CD4-positive, alpha-beta T cell (primary cell): ENCODE data around the gene RPL34. TPM values are rescaled to one million over a fixed set of nuclear protein-coding genes. Genes with fewer than 3 reads are reported as not detected.
A peak's percentile ranks its signal among the peaks of the same experiment; 100 is the strongest.

ENCODE experiments used
- ATAC-seq: fragments of 200-7000 bp; cut with Tn5 transposase; one replicate; pipeline ENCODE4 v1.10.0; 2022; ENCODE audit warnings: mild to moderate bottlenecking; ENCODE audit not compliant: poor library complexity
- CTCF ChIA-PET: fragments of 350-600 bp; sonication (Branson Sonifier 250); formaldehyde crosslinking; loops from one replicate; lab custom pipeline; 2021; ENCODE audit warnings: antibody characterized with exemption, inconsistent platforms; lab: Charles Lee
- POLR2A ChIA-PET: fragments of 350-600 bp; sonication (Branson Sonifier 250); formaldehyde crosslinking; loops from one replicate; lab custom pipeline; 2021; ENCODE audit warnings: antibody characterized with exemption, inconsistent platforms; lab: Charles Lee
- DNase-seq, 14 experiments: peaks; one replicate each; pipeline ENCODE4 v3.0.0-alpha.2; 2013 to 2020; ENCODE audit warnings: mixed read lengths in 2 of 14
- H3K27ac ChIP-seq, 2 donors: one replicate each; pipeline versions ENCODE4 v1.5.1 to v1.7.0; 2013; ENCODE audit warnings: low read length in 2 of 2, low read depth in 1 of 2, mild to moderate bottlenecking in 1 of 2
- H3K27me3 ChIP-seq, 2 experiments: 1 replicate in 1 of 2; 2 replicates in 1 of 2; pipeline versions ENCODE4 v1.6.1 to v1.7.0; 2013; ENCODE audit warnings: low read length in 2 of 2, control low read depth in 1 of 2, mild to moderate bottlenecking in 1 of 2, moderate library complexity in 1 of 2; ENCODE audit not compliant: insufficient read depth in 2 of 2, control insufficient read depth in 1 of 2
- H3K36me3 ChIP-seq: one replicate; pipeline ENCODE4 v1.6.1; 2013; ENCODE audit warnings: low read length, control low read depth; ENCODE audit not compliant: insufficient read depth
- H3K4me1 ChIP-seq: one replicate; pipeline ENCODE4 v1.6.1; 2013; ENCODE audit warnings: low read length, control low read depth; ENCODE audit not compliant: insufficient read depth
- H3K4me3 ChIP-seq: one replicate; pipeline ENCODE4 v1.5.1; 2013; ENCODE audit warnings: mild to moderate bottlenecking, low read length, moderate library complexity
- H3K9me3 ChIP-seq, 2 experiments: 1 replicate in 1 of 2; 2 replicates in 1 of 2; pipeline versions ENCODE4 v1.6.1 to v1.7.0; 2013; ENCODE audit warnings: low read length in 2 of 2, mild to moderate bottlenecking in 2 of 2, control low read depth in 1 of 2, moderate library complexity in 1 of 2; ENCODE audit not compliant: control insufficient read depth in 1 of 2, insufficient read depth in 1 of 2
- H3K27ac Mint-ChIP-seq: one replicate; pipeline ENCODE4 v1.8.0; 2020; ENCODE audit warnings: mixed read lengths
- H3K27me3 Mint-ChIP-seq: one replicate; pipeline ENCODE4 v1.8.0; 2021; ENCODE audit warnings: mixed read lengths
- H3K36me3 Mint-ChIP-seq: one replicate; pipeline ENCODE4 v1.8.0; 2021; ENCODE audit warnings: low read depth, mixed read lengths
- H3K4me1 Mint-ChIP-seq: one replicate; pipeline ENCODE4 v1.8.0; 2021; ENCODE audit warnings: low read depth, mixed read lengths
- H3K4me3 Mint-ChIP-seq: one replicate; pipeline ENCODE4 v1.8.0; 2020; ENCODE audit warnings: mild to moderate bottlenecking, mixed read lengths
- H3K9me3 Mint-ChIP-seq: one replicate; pipeline ENCODE4 v1.8.0; 2020; ENCODE audit warnings: mixed read lengths
- CTCF ChIP-seq: fragments of 200-600 bp; IDR thresholded peaks from one replicate; pipeline ENCODE4 v1.8.0; 2022; ENCODE audit warnings: antibody characterized with exemption, mild to moderate bottlenecking
- intact Hi-C, 2 experiments: fragments of 100-400 bp; cut with DNase I in 1 of 2; cut with micrococcal nuclease in 1 of 2; formaldehyde crosslinking; loops; one replicate each; pipeline versions ENCODE4 v1.15.1 to v1.9.0; 2023 to 2025; cut with DNase I, micrococcal nuclease
- total RNA-seq, 174 experiments: library from RNA in 2 of 174; stranded (reverse) in 2 of 174; gene quantifications; one replicate each; pipeline ENCODE4 v1.2.3 and lab custom pipeline; 2021 to 2026

The RPL34 gene
- total RNA-seq, 2 experiments from 2014 or later, result 3,283 to 3,551 TPM

- no peak for ATAC-seq
- Mint-ChIP-seq H3K4me1 (peaks cover 35% of the 10 kb centered on the region), H3K27ac (peak overlapping the region; percentile 29), H3K27me3 (no peaks in the 10 kb centered on the region), H3K4me3 (no peak overlapping the region), H3K36me3 (peaks cover 81% of the 10 kb centered on the region), H3K9me3 (no peaks in the 10 kb centered on the region)
- CTCF ChIA-PET, result no interaction called here
- intact Hi-C loops, result loop anchor here in 1 of 2 experiments (10.0 kb wide), 2 partner anchors 1099 to 1189 kb away; partner anchors contain the start of gene GAR1
- H3K4me3 ChIP-seq, result no peak overlapping the region
- peaks cover 23% of the 10 kb centered on the region for H3K4me1 ChIP-seq
- no peaks in the 10 kb centered on the region for H3K27me3 ChIP-seq
- no peak for TF ChIP-seq CTCF
- H3K9me3 ChIP-seq, result no peaks in the 10 kb centered on the region
- H3K36me3 ChIP-seq, result peaks cover 93% of the 10 kb centered on the region
- no peak overlapping the region for H3K27ac ChIP-seq
- no peak for DNase-seq
- POLR2A ChIA-PET, result interaction anchor here (0.7 kb wide), 1 partner anchor 24 kb away, joined by 3 read pairs; the partner anchor contains the start of gene OSTC
Observed at GRCh38 chr4:108626056-108626455, 5.7 kb downstream of the RPL34 start.

- no peak overlapping the region for H3K4me3 ChIP-seq
- ATAC-seq, result no peak
- H3K27me3 ChIP-seq, result no peaks in the 10 kb centered on the region
- no peak overlapping the region for H3K27ac ChIP-seq
- no peak for TF ChIP-seq CTCF
- H3K4me1 ChIP-seq, result peaks cover 6% of the 10 kb centered on the region
- CTCF ChIA-PET, result interaction anchor here (0.7 kb wide), 1 partner anchor 23 kb away, joined by 3 read pairs; no protein-coding TSS in a partner anchor
- H3K4me3 Mint-ChIP-seq, result no peak overlapping the region
- POLR2A ChIA-PET, result no interaction called here
- DNase-seq, result no peak
- no peaks in the 10 kb centered on the region for H3K27me3 Mint-ChIP-seq
- H3K4me1 Mint-ChIP-seq, result peaks cover 13% of the 10 kb centered on the region
- H3K36me3 Mint-ChIP-seq, result peaks cover 82% of the 10 kb centered on the region
- H3K27ac Mint-ChIP-seq, result no peak overlapping the region
- H3K36me3 ChIP-seq, result peaks cover 89% of the 10 kb centered on the region
- no peaks in the 10 kb centered on the region for H3K9me3 ChIP-seq
- no peaks in the 10 kb centered on the region for H3K9me3 Mint-ChIP-seq
- intact Hi-C loops, result loop anchor here in 1 of 2 experiments (10.0 kb wide), 2 partner anchors 1096 to 1186 kb away; partner anchors contain the start of gene GAR1
Observed at GRCh38 chr4:108628411-108628810, 8.0 kb downstream of the RPL34 start.

GRCh38 chr4:108635070-108635655 is 14.8 kb downstream of the RPL34 start:
- Histone ChIP-seq H3K27me3 (no peaks in the 10 kb centered on the region), H3K36me3 (peaks cover 49% of the 10 kb centered on the region), H3K27ac (peak overlapping the region in 1 of 2 donors; percentile 23), H3K4me3 (no peak overlapping the region), H3K9me3 (no peaks in the 10 kb centered on the region), H3K4me1 (no peaks in the 10 kb centered on the region)
- ATAC-seq, result no peak
- intact Hi-C loops, result no loop called here
- no peaks in the 10 kb centered on the region for H3K9me3 Mint-ChIP-seq
- H3K4me3 Mint-ChIP-seq, result no peak overlapping the region
- peaks cover 59% of the 10 kb centered on the region for H3K36me3 Mint-ChIP-seq
- CTCF ChIA-PET, result no interaction called here
- no peak for TF ChIP-seq CTCF
- no peak overlapping the region for H3K27ac Mint-ChIP-seq
- POLR2A ChIA-PET, result interaction anchor here (1.1 kb wide), 1 partner anchor 14 kb away, joined by 3 read pairs; the partner anchor contains the start of gene RPL34
- no peaks in the 10 kb centered on the region for H3K4me1 Mint-ChIP-seq
- no peaks in the 10 kb centered on the region for H3K27me3 Mint-ChIP-seq
- DNase-seq, result no peak
